ENCODE results near the gene AKAP6.
"Not testable (repeated sequence)": the region's sequence is repeated elsewhere in the genome, so short reads cannot be mapped to it uniquely, and the experiment has no call there.

Gene AKAP6

GRCh38 chr14:32373174-32373573, 44.1 kb downstream of the AKAP6 start:
- not testable (repeated sequence) for DNase-seq (ENCODE audit: low read depth in 2 of 2)

GRCh38 chr14:32374155-32374554, 45.1 kb downstream of the AKAP6 start:
- no peak for DNase-seq (ENCODE audit: low read depth in 2 of 2)

GRCh38 chr14:32375663-32376062, 46.6 kb downstream of the AKAP6 start:
- no peak for DNase-seq (ENCODE audit: low read depth in 2 of 2)

DNA sequence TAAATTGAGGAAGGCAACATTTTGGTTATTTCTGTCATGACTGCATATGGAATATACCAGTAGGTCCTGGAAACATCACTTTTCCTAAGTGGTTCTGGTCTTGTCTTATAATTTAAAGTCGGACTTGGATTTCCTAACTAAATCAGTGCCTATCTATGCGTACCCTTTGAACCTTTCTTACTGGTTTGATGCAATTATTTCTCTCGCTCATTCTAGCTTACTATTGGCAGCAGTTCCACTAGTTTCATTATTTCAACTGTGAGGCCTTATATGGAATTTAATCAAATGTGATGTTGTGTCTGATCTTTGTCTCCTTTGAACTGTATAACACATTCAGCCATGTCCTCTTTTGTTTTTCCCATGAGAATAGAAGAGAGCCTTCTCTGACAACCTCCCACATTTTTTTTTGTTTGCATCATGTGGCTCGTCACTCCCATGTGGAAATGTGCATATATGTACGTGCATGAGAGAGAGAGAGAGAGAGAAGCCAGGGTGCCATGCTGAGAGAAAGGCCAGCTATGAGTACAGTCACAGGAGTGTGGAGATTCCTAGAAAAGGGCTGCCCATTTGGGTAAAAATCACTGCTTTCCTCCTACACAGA, 48.0 kb downstream of the AKAP6 start:
- no peak for DNase-seq (ENCODE audit: low read depth in 2 of 2)

- no peak for DNase-seq (ENCODE audit: low read depth in 2 of 2)
Measured at GRCh38 chr14:32378284-32378683, 49.2 kb downstream of the AKAP6 start.

GRCh38 chr14:32379447-32379846, 50.3 kb downstream of the AKAP6 start:
- no peak for DNase-seq (ENCODE audit: low read depth in 2 of 2)

- DNase-seq (ENCODE audit: low read depth in 2 of 2) = no peak
Measured at GRCh38 chr14:32381869-32382268, 52.8 kb downstream of the AKAP6 start.

DNA sequence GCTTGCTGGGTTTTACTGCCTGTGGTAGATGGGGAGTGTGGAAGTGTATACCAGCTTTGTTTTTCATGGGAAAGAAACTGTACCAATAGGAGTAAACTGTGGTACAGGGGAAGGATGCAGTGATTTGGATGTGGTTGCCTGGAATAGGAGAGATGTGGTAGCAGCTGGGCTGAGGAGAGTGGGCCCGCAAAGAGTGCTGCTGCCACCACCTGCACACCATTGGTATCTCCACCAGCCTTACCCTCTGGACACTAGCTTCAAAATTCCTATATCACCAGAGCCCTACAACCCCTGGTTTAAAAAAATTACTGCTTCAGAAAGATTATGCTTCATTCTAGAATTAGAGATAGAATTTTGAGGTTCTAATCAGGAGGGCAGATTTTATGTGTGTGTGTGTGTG, 53.6 kb downstream of the AKAP6 start:
- DNase-seq (ENCODE audit: low read depth in 2 of 2) = no peak

- no peak for DNase-seq (ENCODE audit: low read depth in 2 of 2)
Measured at GRCh38 chr14:32383364-32384009, 54.4 kb downstream of the AKAP6 start.

- no peak for DNase-seq (ENCODE audit: low read depth in 2 of 2)
Measured at GRCh38 chr14:32384464-32384863, 55.4 kb downstream of the AKAP6 start.

- DNase-seq (ENCODE audit: low read depth in 2 of 2) = not testable (repeated sequence)
Measured at GRCh38 chr14:32387295-32387694, 58.2 kb downstream of the AKAP6 start.

- DNase-seq (ENCODE audit: low read depth in 2 of 2) = no peak
Measured at GRCh38 chr14:32393119-32393518, 64.0 kb downstream of the AKAP6 start.

DNA sequence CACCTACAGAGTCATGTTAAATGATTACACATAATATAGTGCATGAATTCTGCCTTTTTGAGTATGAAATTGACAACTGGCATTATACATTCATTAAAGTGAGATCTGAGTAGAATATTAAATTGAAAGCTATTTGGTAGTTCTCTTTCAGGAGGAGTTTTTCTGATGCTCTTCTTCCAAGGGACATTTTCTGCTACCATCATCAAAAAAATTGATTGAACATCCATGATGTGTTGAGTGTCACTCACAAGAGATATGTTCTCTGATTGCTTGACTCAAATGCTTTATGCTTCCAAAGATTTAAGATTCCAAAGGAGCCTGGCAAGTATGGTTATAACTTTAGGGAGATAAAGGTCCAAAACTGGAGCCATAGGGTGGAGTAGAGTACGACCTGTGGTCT, 64.9 kb downstream of the AKAP6 start:
- no peak for DNase-seq (ENCODE audit: low read depth in 2 of 2)

DNA sequence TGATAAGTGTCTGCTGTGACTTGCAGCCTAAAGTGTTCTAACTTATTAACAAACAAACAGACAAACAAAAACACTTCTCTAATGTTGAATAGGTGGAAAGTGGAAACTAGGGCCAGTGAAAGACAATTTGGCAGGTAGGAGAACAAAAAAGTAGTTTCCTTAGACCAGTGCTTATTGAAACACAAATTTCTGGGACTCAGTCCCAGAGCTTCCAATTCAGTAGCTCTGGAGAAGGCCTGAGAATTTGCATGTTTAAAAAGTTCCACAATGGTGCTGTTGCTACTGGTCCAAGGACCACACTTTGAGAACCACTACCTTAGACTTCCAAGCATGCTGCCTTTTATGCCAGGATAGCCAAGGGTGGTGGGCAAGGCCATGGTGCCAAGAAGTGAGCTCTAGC, 67.8 kb downstream of the AKAP6 start:
- no peak for DNase-seq (ENCODE audit: low read depth in 2 of 2)

GRCh38 chr14:32397861-32398640, 69.0 kb downstream of the AKAP6 start:
- DNase-seq (ENCODE audit: low read depth in 2 of 2) = no peak

- no peak for DNase-seq (ENCODE audit: low read depth in 2 of 2)
Measured at GRCh38 chr14:32399920-32400319, 70.8 kb downstream of the AKAP6 start.

DNA sequence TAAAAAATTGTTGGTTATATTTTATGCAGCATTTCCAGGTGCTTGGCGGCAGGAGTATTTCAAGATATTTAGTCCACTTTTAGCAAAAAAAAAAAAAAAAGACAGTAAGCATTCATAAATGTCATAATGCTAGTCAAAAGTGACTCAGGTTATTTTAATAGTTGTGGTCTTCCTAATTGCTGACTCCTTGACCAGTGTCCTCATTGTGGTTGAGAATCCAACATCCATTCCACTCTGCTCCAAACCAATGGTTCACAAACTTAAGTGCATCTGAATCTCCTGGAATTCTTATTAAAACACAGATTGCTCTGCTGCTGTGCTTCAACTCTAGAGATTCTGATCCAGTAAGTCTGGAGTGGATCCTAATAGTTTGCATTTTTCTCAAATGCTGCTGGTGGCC, 71.4 kb downstream of the AKAP6 start:
- DNase-seq (ENCODE audit: low read depth in 2 of 2) = no peak

DNA sequence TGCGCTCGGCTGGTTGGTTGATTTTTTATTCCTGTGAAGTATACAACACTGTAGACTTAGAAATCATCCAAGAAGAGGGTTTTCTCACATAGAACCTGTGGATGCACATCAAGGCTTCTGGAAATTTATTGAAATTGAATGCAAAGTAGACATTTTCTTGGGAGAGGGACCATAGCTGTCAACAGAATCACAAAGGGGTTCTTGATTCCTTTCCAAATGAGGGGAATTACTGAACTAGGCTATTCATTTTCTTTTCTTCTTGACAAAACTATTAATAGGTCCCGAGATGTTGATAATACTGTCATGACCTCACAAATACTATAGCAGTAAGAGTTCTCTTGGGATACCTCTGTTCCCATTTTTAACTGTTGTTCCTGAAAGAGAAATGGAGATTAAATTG, 73.9 kb downstream of the AKAP6 start:
- DNase-seq (ENCODE audit: low read depth in 2 of 2) = no peak

DNA sequence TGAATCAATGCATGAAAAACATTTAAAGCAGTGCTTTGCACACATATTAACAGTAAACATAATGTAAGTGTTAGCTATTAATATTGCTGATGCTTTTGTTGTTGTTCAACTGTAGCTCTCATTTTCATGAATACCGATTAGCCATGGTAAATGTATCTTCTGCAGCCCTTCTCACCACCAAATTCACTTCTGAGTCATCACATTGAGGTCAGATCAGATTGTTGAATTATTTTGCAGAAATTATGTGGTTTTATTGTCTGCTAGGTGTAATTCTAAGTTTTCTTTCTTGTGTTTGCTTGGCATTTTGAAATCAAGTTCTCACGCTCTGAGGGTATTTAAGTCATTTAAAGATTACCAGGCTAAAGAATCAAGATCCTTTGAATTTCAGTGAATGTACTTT, 74.6 kb downstream of the AKAP6 start:
- no peak for DNase-seq (ENCODE audit: low read depth in 2 of 2)

- DNase-seq (ENCODE audit: low read depth in 2 of 2) = no peak
Measured at GRCh38 chr14:32404784-32405573, 75.9 kb downstream of the AKAP6 start.

- DNase-seq (ENCODE audit: low read depth in 2 of 2) = no peak
Measured at GRCh38 chr14:32405856-32406255, 76.8 kb downstream of the AKAP6 start.

DNA sequence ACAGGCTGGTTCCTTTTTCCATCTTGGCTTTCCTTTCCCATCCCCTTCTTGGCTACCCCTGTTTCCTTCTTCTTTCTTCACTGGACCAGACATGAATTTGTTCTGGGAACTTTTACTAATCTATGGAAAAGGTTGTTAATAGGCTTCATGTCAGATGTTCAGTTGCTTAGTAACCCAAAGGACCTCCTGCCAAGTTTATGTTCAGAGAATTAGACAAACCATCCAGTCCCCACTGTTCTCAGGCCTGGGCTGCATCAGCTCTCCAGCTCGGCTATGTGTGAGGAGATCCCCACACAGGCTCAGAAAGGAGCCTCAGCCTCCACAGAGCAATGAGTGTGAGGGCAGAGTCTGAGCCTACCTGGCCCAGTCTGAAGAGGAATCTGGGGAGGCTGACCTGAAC, 78.0 kb downstream of the AKAP6 start:
- no peak for DNase-seq (ENCODE audit: low read depth in 2 of 2)

Data from stimulated activated CD4-positive, alpha-beta T cell treated with anti-CD3 and anti-CD28 coated beads, Interleukin-1b, Interleukin-23, amount 100 ng/mL, for 1 hour (primary cell).